ENCODE results near the gene AHNAK2. TPM values are rescaled to one million over a fixed set of nuclear protein-coding genes. Genes with fewer than 3 reads are reported as not detected.
"Not testable (repeated sequence)": the region's sequence is repeated elsewhere in the genome, so short reads cannot be mapped to it uniquely, and the experiment has no call there.

The AHNAK2 gene
- total RNA-seq, 1 donor from 2014 or later: 13.7 TPM

DNA sequence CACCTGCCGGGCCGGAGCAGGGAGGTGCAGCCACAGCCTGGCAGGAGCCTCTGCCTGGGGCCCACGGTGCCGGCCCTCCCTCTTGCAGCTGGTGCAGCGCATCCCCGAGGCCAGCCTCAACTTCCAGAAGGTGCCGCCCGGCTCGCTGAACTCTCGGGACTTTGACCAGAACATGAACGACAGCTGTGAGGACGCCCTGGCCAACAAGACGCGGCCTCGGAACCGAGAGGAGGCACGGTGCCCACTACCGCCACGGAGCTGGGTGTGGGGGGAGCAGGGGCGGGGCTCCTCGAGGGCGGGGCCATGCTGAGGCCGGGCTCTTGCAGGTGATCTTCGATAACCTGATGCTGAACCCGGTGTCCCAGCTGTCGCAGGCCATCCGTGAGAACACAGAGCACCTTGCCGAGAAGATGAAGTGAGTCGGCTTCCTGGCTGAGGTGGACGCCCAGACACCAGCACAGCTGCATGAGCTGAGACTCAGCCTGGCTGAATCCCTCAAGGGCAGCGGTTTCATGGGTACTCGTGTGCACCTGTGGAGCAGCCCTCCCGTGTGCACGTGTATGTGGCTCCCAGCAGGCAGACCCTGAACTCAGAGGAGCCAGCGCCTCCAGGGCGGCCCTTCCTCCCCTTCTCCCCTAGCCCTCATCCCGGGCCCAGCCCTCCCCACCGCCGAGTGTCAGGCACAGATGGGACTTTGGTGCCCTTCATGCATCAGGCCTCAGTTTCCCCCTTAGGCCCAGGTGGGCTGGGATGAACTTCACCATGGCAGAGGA is 84.6 kb downstream of the AHNAK2 start:
- Histone ChIP-seq H3K36me3 (no peaks in the 10 kb centered on the region), H3K4me3 (no peak overlapping the region), H3K4me1 (no peaks in the 10 kb centered on the region), H3K27me3 (no peaks in the 10 kb centered on the region), H3K27ac (no peak overlapping the region), H3K9me3 (no peaks in the 10 kb centered on the region)
- intact Hi-C loops (cut with DNase I): loop anchor here (10.0 kb wide), 1 partner anchor 151 kb away; no protein-coding TSS in a partner anchor
- ATAC-seq: no peak
- TF ChIP-seq, protein P1, sequence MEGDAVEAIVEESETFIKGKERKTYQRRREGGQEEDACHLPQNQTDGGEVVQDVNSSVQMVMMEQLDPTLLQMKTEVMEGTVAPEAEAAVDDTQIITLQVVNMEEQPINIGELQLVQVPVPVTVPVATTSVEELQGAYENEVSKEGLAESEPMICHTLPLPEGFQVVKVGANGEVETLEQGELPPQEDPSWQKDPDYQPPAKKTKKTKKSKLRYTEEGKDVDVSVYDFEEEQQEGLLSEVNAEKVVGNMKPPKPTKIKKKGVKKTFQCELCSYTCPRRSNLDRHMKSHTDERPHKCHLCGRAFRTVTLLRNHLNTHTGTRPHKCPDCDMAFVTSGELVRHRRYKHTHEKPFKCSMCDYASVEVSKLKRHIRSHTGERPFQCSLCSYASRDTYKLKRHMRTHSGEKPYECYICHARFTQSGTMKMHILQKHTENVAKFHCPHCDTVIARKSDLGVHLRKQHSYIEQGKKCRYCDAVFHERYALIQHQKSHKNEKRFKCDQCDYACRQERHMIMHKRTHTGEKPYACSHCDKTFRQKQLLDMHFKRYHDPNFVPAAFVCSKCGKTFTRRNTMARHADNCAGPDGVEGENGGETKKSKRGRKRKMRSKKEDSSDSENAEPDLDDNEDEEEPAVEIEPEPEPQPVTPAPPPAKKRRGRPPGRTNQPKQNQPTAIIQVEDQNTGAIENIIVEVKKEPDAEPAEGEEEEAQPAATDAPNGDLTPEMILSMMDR (IDR thresholded peaks at IDR 0.05): no peak
- peak; percentile 64 for DNase-seq

DNA sequence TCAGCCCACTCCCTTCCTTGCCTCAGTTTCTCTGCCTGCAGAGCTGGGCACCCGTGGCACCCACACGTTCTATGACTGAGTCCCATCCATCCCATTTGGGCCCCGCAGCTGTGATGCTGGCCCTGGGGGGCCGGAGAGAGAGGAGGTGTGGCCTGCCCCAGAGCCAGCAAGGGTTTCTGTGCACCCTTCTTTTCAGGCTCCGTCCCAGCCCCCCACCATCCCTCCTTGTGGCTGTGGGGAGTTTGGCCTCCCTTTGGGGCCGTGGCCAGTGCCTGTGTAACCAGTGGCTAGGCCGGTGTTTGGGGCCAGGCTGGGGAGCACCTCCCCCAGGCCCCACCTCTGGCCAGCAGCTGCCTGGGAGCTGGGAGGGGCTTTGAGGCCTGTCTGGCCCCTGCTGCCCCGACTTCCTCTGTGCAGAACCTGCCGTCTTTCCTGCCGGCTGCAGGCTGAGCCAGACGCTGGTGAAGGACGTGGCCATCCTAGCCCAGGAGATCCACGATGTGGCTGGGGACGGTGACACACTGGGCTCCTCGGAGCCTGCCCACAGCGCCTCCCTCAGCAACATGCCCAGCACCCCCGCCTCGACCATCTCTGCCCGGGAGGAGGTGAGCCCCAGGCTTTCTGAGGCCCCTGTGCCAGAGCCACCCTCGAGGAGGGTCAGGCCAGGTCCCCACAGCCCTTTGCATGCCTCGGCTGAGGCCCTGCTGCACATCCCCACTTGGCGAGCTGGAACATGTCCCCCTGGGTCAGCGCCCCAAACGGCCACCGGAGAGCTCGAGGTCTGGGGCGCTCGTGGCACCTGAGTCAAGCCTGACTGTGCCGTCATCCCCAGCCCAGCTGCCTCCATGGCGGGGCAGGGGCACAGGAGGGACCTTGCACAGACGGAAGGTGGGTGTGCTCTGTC is 85.4 kb downstream of the AHNAK2 start:
- H3K36me3 ChIP-seq: no peaks in the 10 kb centered on the region
- ATAC-seq (no peak), DNase-seq (peak; percentile 65)
- H3K4me3 ChIP-seq: no peak overlapping the region
- no peak overlapping the region for H3K27ac ChIP-seq
- H3K27me3 ChIP-seq: no peaks in the 10 kb centered on the region
- H3K9me3 ChIP-seq: no peaks in the 10 kb centered on the region
- intact Hi-C loops (cut with DNase I): loop anchor here (10.0 kb wide), 1 partner anchor 152 kb away; no protein-coding TSS in a partner anchor
- no peaks in the 10 kb centered on the region for H3K4me1 ChIP-seq
- TF ChIP-seq, protein P1 (IDR thresholded peaks at IDR 0.05): no peak

DNA sequence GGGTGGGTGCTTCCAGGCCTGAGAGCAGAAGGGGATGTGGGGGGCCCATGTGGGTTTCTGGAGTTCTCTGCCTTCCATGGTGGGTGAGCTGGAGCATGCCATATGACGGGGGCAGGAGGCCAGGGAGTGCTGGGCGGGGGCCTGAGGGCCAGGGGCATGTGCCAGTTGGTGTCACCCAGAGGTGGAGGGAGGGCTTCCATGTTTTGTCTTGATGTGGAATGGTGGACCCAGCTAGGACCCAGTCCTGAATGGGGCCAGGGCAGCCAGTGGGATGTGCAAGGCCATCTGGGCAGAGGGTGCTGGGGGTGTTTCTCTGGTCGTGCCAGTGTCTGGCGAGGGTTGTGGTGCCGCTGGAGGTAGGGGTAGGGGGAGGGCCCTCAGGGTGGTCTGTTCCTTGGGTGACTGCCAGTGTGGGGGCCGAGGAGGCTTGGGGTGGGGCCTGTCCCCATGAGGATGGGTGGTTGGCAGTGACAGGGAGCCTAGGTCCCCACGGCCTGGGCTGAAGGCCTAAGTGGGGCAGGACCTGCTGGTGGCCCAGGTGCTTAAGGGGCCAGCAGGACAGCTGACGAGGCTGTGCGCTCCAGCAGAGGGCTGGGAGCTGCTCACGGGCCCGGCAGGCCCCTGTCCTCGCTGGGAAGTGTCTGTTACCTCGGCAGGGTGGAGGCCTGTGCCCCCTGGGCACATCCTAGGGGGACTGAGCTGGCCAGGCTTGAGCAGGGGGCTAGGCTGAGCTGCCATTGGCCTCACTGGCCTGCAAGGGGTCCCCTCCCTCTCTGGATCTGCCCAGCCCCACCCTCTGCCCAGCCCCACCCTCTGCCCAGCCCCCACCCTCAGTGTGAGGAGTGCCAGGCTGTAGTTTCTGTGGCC is 86.3 kb downstream of the AHNAK2 start:
- intact Hi-C loops (cut with DNase I): loop anchor here (10.0 kb wide), 1 partner anchor 153 kb away; no protein-coding TSS in a partner anchor
- ATAC-seq: no peak

GRCh38 chr14:104891121-104891551 is 87.0 kb downstream of the AHNAK2 start:
- TF ChIP-seq, protein P1 (IDR thresholded peaks at IDR 0.05): no peak
- Histone ChIP-seq H3K27me3 (no peaks in the 10 kb centered on the region), H3K27ac (no peak overlapping the region), H3K9me3 (no peaks in the 10 kb centered on the region), H3K4me1 (no peaks in the 10 kb centered on the region), H3K36me3 (peaks cover 9% of the 10 kb centered on the region), H3K4me3 (no peak overlapping the region)
- DNase-seq (no peak), ATAC-seq (no peak)
- intact Hi-C loops (cut with DNase I): loop anchor here (10.0 kb wide), 1 partner anchor 154 kb away; no protein-coding TSS in a partner anchor

More for the DNA sequence above, 86.3 kb downstream of the AHNAK2 start:
- peak; percentile 61 for DNase-seq
- Histone ChIP-seq H3K4me1 (no peaks in the 10 kb centered on the region), H3K9me3 (no peaks in the 10 kb centered on the region), H3K27ac (no peak overlapping the region), H3K4me3 (no peak overlapping the region), H3K27me3 (no peaks in the 10 kb centered on the region), H3K36me3 (peaks cover 8% of the 10 kb centered on the region)
- TF ChIP-seq, protein P1 (IDR thresholded peaks at IDR 0.05): no peak

GRCh38 chr14:104890292-104890691 is 87.9 kb downstream of the AHNAK2 start:
- H3K27me3 ChIP-seq, H3K36me3 ChIP-seq, H3K27ac ChIP-seq, H3K4me1 ChIP-seq, ATAC-seq, H3K4me3 ChIP-seq, H3K9me3 ChIP-seq, DNase-seq: not testable (repeated sequence)
- intact Hi-C loops (cut with DNase I): loop anchor here (10.0 kb wide), 1 partner anchor 155 kb away; no protein-coding TSS in a partner anchor
